WTC11 (cell line): Measurements from ENCODE around the gene DTD1. TPM values are rescaled to one million over a fixed set of nuclear protein-coding genes. Genes with fewer than 3 reads are reported as not detected.

ENCODE experiments used
- ATAC-seq: fragments of 200-7000 bp; cut with Tn5 transposase; 2 replicates; pipeline ENCODE4 v1.10.0; 2021; ENCODE audit warnings: mild to moderate bottlenecking, moderate library complexity
- CTCF ChIA-PET: fragments of 300-600 bp; sonication (Branson Sonifier 250); formaldehyde crosslinking; loops from one replicate; lab custom pipeline; 2021; ENCODE audit warnings: antibody characterized with exemption; lab: Charles Lee
- POLR2A ChIA-PET: fragments of 350-600 bp; sonication (Branson Sonifier 250); formaldehyde crosslinking; loops from one replicate; lab custom pipeline; 2021; ENCODE audit warnings: antibody characterized with exemption; lab: Charles Lee
- DNase-seq: peaks from one replicate; pipeline ENCODE4 v3.0.0; 2021; ENCODE audit warnings: low spot score
- H3K27ac Mint-ChIP-seq: 2 replicates; pipeline ENCODE4 v1.8.0; 2021; ENCODE audit warnings: mixed read lengths
- H3K27me3 Mint-ChIP-seq: 2 replicates; pipeline ENCODE4 v1.8.0; 2021; ENCODE audit warnings: low read depth, mild to moderate bottlenecking, moderate library complexity, mixed read lengths
- H3K36me3 Mint-ChIP-seq: 2 replicates; pipeline ENCODE4 v1.8.0; 2021; ENCODE audit warnings: mixed read lengths
- H3K4me1 Mint-ChIP-seq: 2 replicates; pipeline ENCODE4 v1.8.0; 2022; ENCODE audit warnings: mixed read lengths
- H3K4me3 Mint-ChIP-seq: 2 replicates; pipeline ENCODE4 v1.8.0; 2021; ENCODE audit warnings: mild to moderate bottlenecking, moderate library complexity, mixed read lengths
- H3K9me3 Mint-ChIP-seq: 2 replicates; pipeline ENCODE4 v1.8.0; 2021; ENCODE audit warnings: mixed read lengths
- ATF1 ChIP-seq: sonication (generic); formaldehyde crosslinking; IDR thresholded peaks from 2 replicates; pipeline ENCODE4 v1.8.1; 2023; ENCODE audit warnings: mild to moderate bottlenecking, moderate library complexity, missing genetic modification reagents
- ATF6 ChIP-seq: sonication (generic); formaldehyde crosslinking; IDR thresholded peaks from 2 replicates; pipeline ENCODE4 v1.8.1; 2023; ENCODE audit warnings: mild to moderate bottlenecking, missing genetic modification reagents
- CREM ChIP-seq: sonication (generic); formaldehyde crosslinking; IDR thresholded peaks from 2 replicates; pipeline ENCODE4 v1.8.1; 2022; ENCODE audit warnings: mild to moderate bottlenecking, missing genetic modification reagents, moderate library complexity
- EMX1 ChIP-seq: fragments of 250-450 bp; sonication (Bioruptor Pico); IDR thresholded peaks from 2 replicates; pipeline ENCODE4 v1.8.0; 2021; ENCODE audit warnings: mild to moderate bottlenecking
- ERG ChIP-seq: fragments of 250-450 bp; sonication (Bioruptor Pico); IDR thresholded peaks from 2 replicates; pipeline ENCODE4 v1.8.0; 2021; ENCODE audit warnings: mild to moderate bottlenecking
- FOXP1 ChIP-seq: sonication (generic); formaldehyde crosslinking; IDR thresholded peaks from 2 replicates; pipeline ENCODE4 v1.8.0; 2022; ENCODE audit warnings: missing genetic modification reagents, mild to moderate bottlenecking, moderate library complexity, borderline replicate concordance
- GRHL2 ChIP-seq: fragments of 250-450 bp; sonication (Bioruptor Pico); IDR thresholded peaks from 2 replicates; pipeline ENCODE4 v1.8.0; 2022; ENCODE audit warnings: mild to moderate bottlenecking, moderate library complexity; ENCODE audit not compliant: insufficient replicate concordance, severe bottlenecking
- HMGA2 ChIP-seq: fragments of 250-450 bp; sonication (Bioruptor Pico); IDR thresholded peaks from 2 replicates; pipeline ENCODE4 v1.4.0; 2021; ENCODE audit warnings: mild to moderate bottlenecking, moderate library complexity
- JUN ChIP-seq: sonication (generic); formaldehyde crosslinking; IDR thresholded peaks from 2 replicates; pipeline ENCODE4 v1.8.0; 2023; ENCODE audit warnings: mild to moderate bottlenecking, missing genetic modification reagents
- KAT7 ChIP-seq: sonication (generic); formaldehyde crosslinking; IDR thresholded peaks from 2 replicates; pipeline ENCODE4 v1.8.1; 2023; ENCODE audit warnings: missing genetic modification reagents, mild to moderate bottlenecking, borderline replicate concordance
- NFE2L1 ChIP-seq: sonication (generic); formaldehyde crosslinking; IDR thresholded peaks from 2 replicates; pipeline ENCODE4 v1.8.1; 2023; ENCODE audit warnings: missing genetic modification reagents
- SOX15 ChIP-seq: fragments of 250-450 bp; sonication (Bioruptor Pico); IDR thresholded peaks from 2 replicates; pipeline ENCODE4 v1.9.0; 2021; ENCODE audit warnings: mild to moderate bottlenecking
- TP53 ChIP-seq: sonication (generic); formaldehyde crosslinking; IDR thresholded peaks from 2 replicates; pipeline ENCODE4 v1.8.1; 2023; ENCODE audit warnings: mild to moderate bottlenecking, missing genetic modification reagents
- USF1 ChIP-seq: sonication (generic); formaldehyde crosslinking; IDR thresholded peaks from 2 replicates; pipeline ENCODE4 v1.8.0; 2022; ENCODE audit warnings: mild to moderate bottlenecking, missing genetic modification reagents
- ZNF121 ChIP-seq: sonication (generic); formaldehyde crosslinking; IDR thresholded peaks from 2 replicates; pipeline ENCODE4 v1.8.0; 2023; ENCODE audit warnings: missing genetic modification reagents
- ZNF317 ChIP-seq: sonication (generic); formaldehyde crosslinking; IDR thresholded peaks from 2 replicates; pipeline ENCODE4 v1.8.1; 2023; ENCODE audit warnings: low read depth, mild to moderate bottlenecking, moderate library complexity, missing genetic modification reagents, borderline replicate concordance
- ZNF396 ChIP-seq: fragments of 250-450 bp; sonication (Bioruptor Pico); IDR thresholded peaks from 2 replicates; pipeline ENCODE4 v1.8.0; 2021; ENCODE audit warnings: mild to moderate bottlenecking, moderate library complexity, borderline replicate concordance
- total RNA-seq: library from RNA; stranded (reverse); gene quantifications from 3 replicates; pipeline ENCODE4 v1.2.3, GENCODE V29; 2021
- TF ChIP-seq, protein P1 (sequence below): sonication (generic); formaldehyde crosslinking; IDR thresholded peaks from 2 replicates; pipeline ENCODE4 v1.8.0; 2022; ENCODE audit warnings: mild to moderate bottlenecking, missing genetic modification reagents
- TF ChIP-seq, protein P2 (sequence below): fragments of 250-450 bp; sonication (Bioruptor Pico); IDR thresholded peaks from 2 replicates; pipeline ENCODE4 v1.9.0; 2021; ENCODE audit warnings: moderate library complexity, mild to moderate bottlenecking, inconsistent platforms, borderline replicate concordance

The DTD1 gene
- total RNA-seq, 1 experiment from 2014 or later, result 71.1 TPM

GRCh38 chr20:18721551-18722115 lies 133.8 kb downstream of the DTD1 start:
- POLR2A ChIA-PET, result no interaction called here

GRCh38 chr20:18722371-18722770 lies 134.5 kb downstream of the DTD1 start:
- DNase-seq (no peak), ATAC-seq (no peak)
- CTCF ChIA-PET, result no interaction called here
- H3K9me3 Mint-ChIP-seq, result peaks cover 21% of the 10 kb centered on the region
- H3K4me1 Mint-ChIP-seq, result peaks cover 15% of the 10 kb centered on the region
- no peaks in the 10 kb centered on the region for H3K27me3 Mint-ChIP-seq
- no peak for TF ChIP-seq CREM (CRISPR knock-in tag)
- no peak for TF ChIP-seq EMX1 (CRISPR knock-in tag)
- TF ChIP-seq USF1 (CRISPR knock-in tag), result no peak
- TF ChIP-seq NFE2L1 (CRISPR knock-in tag), result no peak
- no peak for TF ChIP-seq ATF1
- TF ChIP-seq SOX15 (CRISPR knock-in tag), result no peak
- TF ChIP-seq TP53 (CRISPR knock-in tag), result no peak
- no peak for TF ChIP-seq JUN
- no peak overlapping the region for H3K4me3 Mint-ChIP-seq
- H3K27ac Mint-ChIP-seq, result no peak overlapping the region
- peaks cover 13% of the 10 kb centered on the region for H3K36me3 Mint-ChIP-seq
- POLR2A ChIA-PET, result no interaction called here

More at GRCh38 chr20:18721551-18722115, 133.8 kb downstream of the DTD1 start:
- peaks cover 13% of the 10 kb centered on the region for H3K36me3 Mint-ChIP-seq
- ATAC-seq, result no peak
- no peaks in the 10 kb centered on the region for H3K27me3 Mint-ChIP-seq
- no peak overlapping the region for H3K4me3 Mint-ChIP-seq
- no peak for TF ChIP-seq FOXP1 (CRISPR knock-in tag)
- TF ChIP-seq ERG (CRISPR knock-in tag), result no peak
- TF ChIP-seq ATF6 (CRISPR knock-in tag), result no peak
- no peak for TF ChIP-seq HMGA2 (CRISPR knock-in tag)
- no peak for TF ChIP-seq ZNF396 (CRISPR knock-in tag)
- TF ChIP-seq, protein P1, sequence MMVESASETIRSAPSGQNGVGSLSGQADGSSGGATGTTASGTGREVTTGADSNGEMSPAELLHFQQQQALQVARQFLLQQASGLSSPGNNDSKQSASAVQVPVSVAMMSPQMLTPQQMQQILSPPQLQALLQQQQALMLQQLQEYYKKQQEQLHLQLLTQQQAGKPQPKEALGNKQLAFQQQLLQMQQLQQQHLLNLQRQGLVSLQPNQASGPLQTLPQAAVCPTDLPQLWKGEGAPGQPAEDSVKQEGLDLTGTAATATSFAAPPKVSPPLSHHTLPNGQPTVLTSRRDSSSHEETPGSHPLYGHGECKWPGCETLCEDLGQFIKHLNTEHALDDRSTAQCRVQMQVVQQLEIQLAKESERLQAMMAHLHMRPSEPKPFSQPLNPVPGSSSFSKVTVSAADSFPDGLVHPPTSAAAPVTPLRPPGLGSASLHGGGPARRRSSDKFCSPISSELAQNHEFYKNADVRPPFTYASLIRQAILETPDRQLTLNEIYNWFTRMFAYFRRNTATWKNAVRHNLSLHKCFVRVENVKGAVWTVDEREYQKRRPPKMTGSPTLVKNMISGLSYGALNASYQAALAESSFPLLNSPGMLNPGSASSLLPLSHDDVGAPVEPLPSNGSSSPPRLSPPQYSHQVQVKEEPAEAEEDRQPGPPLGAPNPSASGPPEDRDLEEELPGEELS (CRISPR knock-in tag), result no peak
- no peak for TF ChIP-seq KAT7
- TF ChIP-seq, protein P2, sequence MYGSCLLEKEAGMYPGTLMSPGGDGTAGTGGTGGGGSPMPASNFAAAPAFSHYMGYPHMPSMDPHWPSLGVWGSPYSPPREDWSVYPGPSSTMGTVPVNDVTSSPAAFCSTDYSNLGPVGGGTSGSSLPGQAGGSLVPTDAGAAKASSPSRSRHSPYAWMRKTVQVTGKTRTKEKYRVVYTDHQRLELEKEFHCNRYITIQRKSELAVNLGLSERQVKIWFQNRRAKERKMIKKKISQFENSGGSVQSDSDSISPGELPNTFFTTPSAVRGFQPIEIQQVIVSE (CRISPR knock-in tag), result no peak
- no peak for TF ChIP-seq ZNF317 (CRISPR knock-in tag)
- TF ChIP-seq CREM (CRISPR knock-in tag), result no peak
- TF ChIP-seq GRHL2 (CRISPR knock-in tag), result no peak
- no peak for TF ChIP-seq ZNF121 (CRISPR knock-in tag)
- DNase-seq, result no peak
- CTCF ChIA-PET, result no interaction called here
- H3K27ac Mint-ChIP-seq, result no peak overlapping the region
- H3K4me1 Mint-ChIP-seq, result peaks cover 7% of the 10 kb centered on the region
- H3K9me3 Mint-ChIP-seq, result peaks cover 21% of the 10 kb centered on the region
